Progenitor cell of endocrine pancreas (in vitro differentiated cells): Measurements from ENCODE around the gene CRK. TPM values are rescaled to one million over a fixed set of nuclear protein-coding genes. Genes with fewer than 3 reads are reported as not detected.

Experiments
- DNase-seq: peaks from one replicate; pipeline ENCODE4 v3.0.0; 2021; ENCODE audit warnings: low spot score; ENCODE audit not compliant: unreplicated experiment
- H3K27ac Mint-ChIP-seq: 2 replicates; pipeline ENCODE4 v1.8.0; 2021; ENCODE audit warnings: mild to moderate bottlenecking, moderate library complexity, mixed read lengths
- H3K27me3 Mint-ChIP-seq: 2 replicates; pipeline ENCODE4 v1.8.0; 2021; ENCODE audit warnings: mixed read lengths
- H3K36me3 Mint-ChIP-seq: 2 replicates; pipeline ENCODE4 v1.8.0; 2022; ENCODE audit warnings: mixed read lengths; ENCODE audit not compliant: insufficient read depth
- H3K4me1 Mint-ChIP-seq: 2 replicates; pipeline ENCODE4 v1.8.0; 2021; ENCODE audit warnings: low read depth, mixed read lengths
- H3K4me3 Mint-ChIP-seq: 2 replicates; pipeline ENCODE4 v1.8.0; 2021; ENCODE audit warnings: low read depth, mild to moderate bottlenecking, moderate library complexity, mixed read lengths
- H3K9me3 Mint-ChIP-seq: 2 replicates; pipeline ENCODE4 v1.8.0; 2021; ENCODE audit warnings: low read depth, mixed read lengths
- long read RNA-seq: library from polyadenylated mRNA; unstranded; transcript quantifications from one replicate; pipeline ENCODE4 v2.0.0, GENCODE V29; 2020
- total RNA-seq: library from RNA; stranded (reverse); gene quantifications from 2 replicates; pipeline ENCODE4 v1.2.1, GENCODE V29; 2021
- TF ChIP-seq, protein P1 (sequence below): fragments of 200-600 bp; sonication (generic); IDR thresholded peaks from one replicate; pipeline ENCODE4 v1.5.0; 2021; ENCODE audit warnings: antibody characterized with exemption, mild to moderate bottlenecking; ENCODE audit not compliant: unreplicated experiment

CRK gene
- 41.6 and 44.8 TPM in 2 replicates for total RNA-seq
- long read RNA-seq, partial matches to known transcripts = 4 of 15 reads
- long read RNA-seq, other reads (novel, unspliced or antisense) = 5 of 15 reads

DNA sequence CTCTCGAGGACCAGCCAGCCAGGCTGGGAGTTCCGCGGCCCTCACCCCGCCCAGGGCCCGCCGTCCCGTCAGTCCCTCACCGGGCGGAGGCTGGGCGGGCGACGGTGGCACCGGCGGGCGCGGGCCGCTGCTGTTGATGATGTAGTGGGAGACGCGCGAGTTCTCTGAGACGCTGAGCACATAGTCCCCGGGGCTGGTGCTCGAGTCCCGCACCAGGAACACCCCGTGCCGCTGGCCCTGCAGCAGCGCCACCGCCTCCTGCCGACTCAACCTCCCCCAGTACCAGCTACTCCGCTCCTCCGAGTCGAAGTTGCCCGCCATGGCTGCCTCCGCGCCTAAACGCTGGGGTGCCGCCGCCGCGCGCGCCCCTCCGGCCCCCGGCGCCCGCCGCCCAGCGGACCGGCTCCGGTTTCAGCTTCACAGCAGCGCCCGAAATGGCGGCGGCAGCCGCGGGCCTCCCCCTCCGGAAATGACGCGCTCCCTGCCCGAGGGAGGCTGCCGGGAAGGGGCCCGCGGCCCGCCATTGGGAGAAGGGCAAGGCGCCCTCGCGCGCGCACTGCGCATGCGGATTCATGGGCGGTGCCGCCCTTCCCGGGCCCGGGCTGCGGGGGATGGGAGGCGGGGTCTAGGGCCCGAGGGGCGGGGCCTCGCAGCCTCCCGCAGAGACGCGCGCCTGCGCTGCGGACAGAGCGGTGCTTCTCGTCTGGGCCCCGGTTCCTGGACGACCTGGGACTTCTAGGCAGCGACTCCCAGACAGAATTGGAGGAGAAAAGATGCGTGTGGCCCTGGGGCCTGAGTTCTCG is at the start of gene CRK:
Gene CRK, minus strand, starts transcription at position 436 of the 803 bp plus-strand sequence. Its CDS starts 115 bp downstream, at position 321.
- Mint-ChIP-seq H3K9me3 (no peaks in the 10 kb centered on the region), H3K27me3 (no peaks in the 10 kb centered on the region), H3K4me1 (peaks cover 19% of the 10 kb centered on the region), H3K36me3 (no peaks in the 10 kb centered on the region), H3K27ac (peak within 1 kb of the TSS; percentile 98), H3K4me3 (peak within 1 kb of the TSS; percentile 94)
- TF ChIP-seq, protein P1, sequence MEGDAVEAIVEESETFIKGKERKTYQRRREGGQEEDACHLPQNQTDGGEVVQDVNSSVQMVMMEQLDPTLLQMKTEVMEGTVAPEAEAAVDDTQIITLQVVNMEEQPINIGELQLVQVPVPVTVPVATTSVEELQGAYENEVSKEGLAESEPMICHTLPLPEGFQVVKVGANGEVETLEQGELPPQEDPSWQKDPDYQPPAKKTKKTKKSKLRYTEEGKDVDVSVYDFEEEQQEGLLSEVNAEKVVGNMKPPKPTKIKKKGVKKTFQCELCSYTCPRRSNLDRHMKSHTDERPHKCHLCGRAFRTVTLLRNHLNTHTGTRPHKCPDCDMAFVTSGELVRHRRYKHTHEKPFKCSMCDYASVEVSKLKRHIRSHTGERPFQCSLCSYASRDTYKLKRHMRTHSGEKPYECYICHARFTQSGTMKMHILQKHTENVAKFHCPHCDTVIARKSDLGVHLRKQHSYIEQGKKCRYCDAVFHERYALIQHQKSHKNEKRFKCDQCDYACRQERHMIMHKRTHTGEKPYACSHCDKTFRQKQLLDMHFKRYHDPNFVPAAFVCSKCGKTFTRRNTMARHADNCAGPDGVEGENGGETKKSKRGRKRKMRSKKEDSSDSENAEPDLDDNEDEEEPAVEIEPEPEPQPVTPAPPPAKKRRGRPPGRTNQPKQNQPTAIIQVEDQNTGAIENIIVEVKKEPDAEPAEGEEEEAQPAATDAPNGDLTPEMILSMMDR = no peak
- DNase-seq = peak; percentile 99

DNA sequence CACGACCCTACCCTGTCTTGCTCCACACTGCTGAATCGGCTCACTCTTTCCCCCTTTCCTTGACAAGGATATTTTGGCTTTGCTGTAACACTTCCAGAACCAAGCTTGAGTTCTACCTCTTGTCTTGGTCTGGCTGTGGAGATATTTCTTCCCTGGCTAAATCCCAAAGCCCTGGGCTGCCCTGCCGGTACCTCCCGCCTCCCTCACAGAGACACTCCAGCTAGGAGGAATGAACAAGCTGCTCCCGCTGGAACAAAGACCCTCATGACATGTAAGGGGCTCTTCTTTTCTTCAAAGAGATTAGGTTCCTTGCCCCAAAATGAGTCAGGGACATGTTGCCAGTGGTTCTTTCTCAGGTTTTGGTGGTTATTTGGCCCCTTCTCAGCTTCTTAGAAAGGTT is 49.6 kb upstream of the CRK start:
- no peak for DNase-seq
- peaks cover 8% of the 10 kb centered on the region for H3K36me3 Mint-ChIP-seq
- H3K27me3 Mint-ChIP-seq = no peaks in the 10 kb centered on the region
- no peaks in the 10 kb centered on the region for H3K4me1 Mint-ChIP-seq
- no peak overlapping the region for H3K4me3 Mint-ChIP-seq
- no peaks in the 10 kb centered on the region for H3K9me3 Mint-ChIP-seq
- TF ChIP-seq, protein P1 = no peak
- peak overlapping the region; percentile 16 for H3K27ac Mint-ChIP-seq

GRCh38 chr17:1504866-1505265 is 48.8 kb upstream of the CRK start:
- Mint-ChIP-seq H3K4me1 (no peaks in the 10 kb centered on the region), H3K27ac (no peak overlapping the region), H3K4me3 (no peak overlapping the region), H3K9me3 (no peaks in the 10 kb centered on the region), H3K27me3 (no peaks in the 10 kb centered on the region), H3K36me3 (peaks cover 8% of the 10 kb centered on the region)
- TF ChIP-seq, protein P1 = no peak
- DNase-seq = no peak

GRCh38 chr17:1503699-1504098 is 47.7 kb upstream of the CRK start:
- no peak for DNase-seq
- Mint-ChIP-seq H3K4me1 (no peaks in the 10 kb centered on the region), H3K36me3 (peaks cover 8% of the 10 kb centered on the region), H3K27me3 (no peaks in the 10 kb centered on the region), H3K27ac (no peak overlapping the region), H3K4me3 (no peak overlapping the region), H3K9me3 (no peaks in the 10 kb centered on the region)
- TF ChIP-seq, protein P1 = no peak

DNA sequence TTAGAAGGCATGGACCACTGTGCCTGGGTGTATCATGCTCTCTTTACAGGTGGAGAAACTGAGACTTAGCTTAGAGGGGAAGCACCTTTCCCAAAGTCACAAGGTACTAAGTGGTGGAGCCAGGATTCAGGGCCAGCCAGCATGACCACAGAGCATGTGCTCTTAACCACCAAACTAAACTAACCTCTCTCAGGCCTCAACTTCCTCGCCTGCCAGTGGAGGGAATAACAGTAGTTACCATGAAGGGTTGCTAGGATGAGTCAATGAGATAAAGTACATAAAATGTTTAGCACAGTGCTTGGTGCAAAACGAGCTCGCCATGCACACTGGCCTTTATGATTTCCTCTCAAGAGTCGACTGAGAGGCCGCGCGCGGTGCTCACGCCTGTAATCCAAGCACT is 42.8 kb upstream of the CRK start:
- TF ChIP-seq, protein P1 = no peak
- DNase-seq = no peak
- H3K36me3 Mint-ChIP-seq = no peaks in the 10 kb centered on the region
- H3K4me1 Mint-ChIP-seq = no peaks in the 10 kb centered on the region
- H3K9me3 Mint-ChIP-seq = no peaks in the 10 kb centered on the region
- peak overlapping the region; percentile 45 for H3K27ac Mint-ChIP-seq
- peaks cover 2% of the 10 kb centered on the region for H3K27me3 Mint-ChIP-seq
- H3K4me3 Mint-ChIP-seq = no peak overlapping the region
